Spleen (tissue), 11 donors: ENCODE data around the gene RHBDF2. TPM values are rescaled to one million over a fixed set of nuclear protein-coding genes. Genes with fewer than 3 reads are reported as not detected.
"Not testable (repeated sequence)": the region's sequence is repeated elsewhere in the genome, so short reads cannot be mapped to it uniquely, and the experiment has no call there.

Experiments
- DNase-seq: peaks from one replicate; pipeline ENCODE4 v3.0.0-alpha.2; 2020
- H3K27ac ChIP-seq, 8 donors: fragments of 200-600 bp; sonication (generic) in 7 of 8; 1 replicate in 4 of 8; 2 replicates in 4 of 8; pipeline versions ENCODE4 v1.5.0 to v1.8.0; 2016 to 2021; ENCODE audit warnings: inconsistent platforms in 4 of 8, mild to moderate bottlenecking in 4 of 8, moderate library complexity in 1 of 8
- H3K27me3 ChIP-seq, 7 donors: fragments of 200-600 bp; sonication (generic) in 6 of 7; replicated peaks in 1 of 7; 1 replicate in 4 of 7; 2 replicates in 3 of 7; pipeline versions ENCODE4 v1.5.0 to v1.8.0; 2016 to 2021; ENCODE audit warnings: inconsistent platforms in 3 of 7, mild to moderate bottlenecking in 1 of 7
- H3K36me3 ChIP-seq, 6 donors: fragments of 200-600 bp; sonication (generic) in 5 of 6; 1 replicate in 4 of 6; 2 replicates in 2 of 6; pipeline versions ENCODE4 v1.5.0 to v1.8.0; 2016 to 2021; ENCODE audit warnings: inconsistent platforms in 2 of 6
- H3K4me1 ChIP-seq, 6 donors: fragments of 200-600 bp; sonication (generic) in 5 of 6; 1 replicate in 3 of 6; 2 replicates in 3 of 6; pipeline versions ENCODE4 v1.5.0 to v1.8.0; 2016 to 2021; ENCODE audit warnings: inconsistent platforms in 3 of 6
- H3K4me3 ChIP-seq, 8 donors: fragments of 200-600 bp; sonication (generic) in 7 of 8; 1 replicate in 4 of 8; 2 replicates in 4 of 8; pipeline versions ENCODE4 v1.5.0 to v1.8.0; 2016 to 2021; ENCODE audit warnings: inconsistent platforms in 4 of 8, mild to moderate bottlenecking in 4 of 8, moderate library complexity in 2 of 8
- H3K9me3 ChIP-seq, 8 donors: fragments of 200-600 bp; sonication (generic) in 7 of 8; 1 replicate in 4 of 8; 2 replicates in 4 of 8; pipeline versions ENCODE4 v1.5.0 to v1.8.0; 2016 to 2021; ENCODE audit warnings: inconsistent platforms in 4 of 8
- CTCF ChIP-seq, 11 experiments: fragments of 200-600 bp in 7 of 11; fragments of 450-650 bp in 4 of 11; sonication (generic) in 4 of 11; IDR thresholded peaks in 8 of 11; conservative IDR thresholded peaks in 3 of 11; 1 replicate in 7 of 11; 2 replicates in 4 of 11; pipeline versions ENCODE4 v1.4.0 to v1.8.0; 2016 to 2021; ENCODE audit warnings: antibody characterized with exemption in 11 of 11, inconsistent platforms in 4 of 11, mild to moderate bottlenecking in 1 of 11
- POLR2A ChIP-seq, 3 donors: fragments of 450-650 bp; IDR thresholded peaks; one replicate each; pipeline ENCODE4 v1.5.1; 2017; ENCODE audit warnings: antibody characterized with exemption in 3 of 3, mild to moderate bottlenecking in 1 of 3
- POLR2AphosphoS5 ChIP-seq, 3 donors: sonication (generic); formaldehyde crosslinking; IDR thresholded peaks; one replicate each; pipeline ENCODE4 v1.5.1; 2017; ENCODE audit warnings: antibody characterized with exemption in 3 of 3
- WGBS, 5 donors: extraction: QIAGEN DNeasy Blood & Tissue Kit in 3 of 5; methylation state at CpG; one replicate each; pipeline versions ENCODE4 v1.1.5 to v1.1.7; 2013 to 2018; 5-methylcytosine and 5-hydroxymethylcytosine counted together
- intact Hi-C: fragments of 100-400 bp; cut with DNase I; formaldehyde crosslinking; loops from one replicate; pipeline ENCODE4 v1.15.0; 2023; ENCODE audit warnings: low total_unique reads
- polyA plus RNA-seq, 3 donors: library from polyadenylated mRNA; stranded (reverse); fragments of 200-250 nt; gene quantifications; one replicate each; pipeline ENCODE4 v1.2.1, GENCODE V29; 2013
- total RNA-seq, 7 donors: library from RNA; depleted of rRNA in 3 of 7; stranded (reverse); fragments of >200 nt in 3 of 7; fragmentation: NEBNext Ultra II Directional in 4 of 7; extraction: Animal tissue kit (Norgen Biotek cat#: 25700) in 4 of 7; gene quantifications; one replicate each; pipeline versions ENCODE4 v1.1.0 to v1.2.1, GENCODE V29; 2016 to 2021
- donor health status: healthy with polysubstance abuse.
- donor health status: DM: no; HTN: no; CAD: no; lungs with moderate emphysema.
- donor health status: DM: no; HTN: no; CAD: no.
- donor health status: Bipolar disorder and iron deficiency.
- donor health status: healthy.
- donor health status: DM: no; HTN: no; CAD: no.
- donor health status: DM: yes; HTN: yes; CAD: no.

Gene RHBDF2
- total and polyA plus RNA-seq, 10 donors, result 31.4 to 147 (median 97.9) TPM

GRCh38 chr17:76524598-76525512 lies 23.6 kb upstream of the RHBDF2 start:
- DNase-seq, result no peak
- Histone ChIP-seq H3K9me3 (no peaks in the 10 kb centered on the region), H3K27ac (peak overlapping the region in 7 of 8 donors; percentile 19 to 67 (median 60)), H3K27me3 (peaks cover 0 to 23% (median 0%) of the 10 kb centered on the region in 7 donors), H3K36me3 (no peaks in the 10 kb centered on the region), H3K4me3 (no peak overlapping the region), H3K4me1 (peaks cover 24 to 71% (median 53%) of the 10 kb centered on the region in 6 donors)
- TF ChIP-seq POLR2A (IDR thresholded peaks at IDR 0.05), result no peak
- no peak for TF ChIP-seq CTCF (IDR thresholded peaks at IDR 0.05 in 8 of 11, conservative IDR thresholded peaks at IDR 0.05 in 3 of 11)
- peak in 2 of 3 donors; percentile 15 to 38 for TF ChIP-seq POLR2AphosphoS5 (IDR thresholded peaks at IDR 0.05)
- intact Hi-C loops, result loop anchor here (5.0 kb wide), 1 partner anchor 97 kb away; no protein-coding TSS in a partner anchor
- 59 to 73% (median 60%) methylated on average over 25 of the region's 25 CpGs for whole genome bisulfite sequencing, 5 donors

GRCh38 chr17:76523084-76524037 lies 22.1 kb upstream of the RHBDF2 start:
- TF ChIP-seq POLR2A (IDR thresholded peaks at IDR 0.05) (no peak), POLR2AphosphoS5 (IDR thresholded peaks at IDR 0.05) (peak; percentile 57 to 82 (median 66)), CTCF (IDR thresholded peaks at IDR 0.05 in 8 of 11, conservative IDR thresholded peaks at IDR 0.05 in 3 of 11) (peak; percentile 94 to 100 (median 99))
- peaks cover 0 to 20% (median 0%) of the 10 kb centered on the region in 7 donors for H3K27me3 ChIP-seq
- peak overlapping the region in 1 of 8 donors; percentile 27 for H3K4me3 ChIP-seq
- 19 to 31% (median 22%) methylated on average over 21 to 35 of the region's 35 CpGs for WGBS, 5 donors
- no peaks in the 10 kb centered on the region for H3K36me3 ChIP-seq
- intact Hi-C loops, result loop anchor here (5.0 kb wide), 1 partner anchor 99 kb away; no protein-coding TSS in a partner anchor
- no peaks in the 10 kb centered on the region for H3K9me3 ChIP-seq
- H3K27ac ChIP-seq, result peak overlapping the region in 1 of 8 donors; percentile 21
- peak; percentile 97 for DNase-seq
- peaks cover 16 to 56% (median 38%) of the 10 kb centered on the region in 6 donors for H3K4me1 ChIP-seq

GRCh38 chr17:76521683-76522082 lies 20.5 kb upstream of the RHBDF2 start:
- not testable (repeated sequence) for H3K4me3 ChIP-seq, H3K9me3 ChIP-seq, DNase-seq, H3K27ac ChIP-seq, H3K36me3 ChIP-seq
- WGBS, 5 donors, result 85 to 95% (median 87%) methylated on average over 10 of the region's 10 CpGs
- Histone ChIP-seq H3K4me1 (peaks cover 9 to 51% (median 26%) of the 10 kb centered on the region in 6 donors), H3K27me3 (peaks cover 0 to 12% (median 0%) of the 10 kb centered on the region in 7 donors)
- intact Hi-C loops, result loop anchor here (5.0 kb wide), 1 partner anchor 101 kb away; no protein-coding TSS in a partner anchor

GRCh38 chr17:76521262-76521661 lies 20.0 kb upstream of the RHBDF2 start:
- Histone ChIP-seq H3K27ac (no peak overlapping the region), H3K4me3 (no peak overlapping the region), H3K4me1 (peaks cover 13 to 51% (median 29%) of the 10 kb centered on the region in 6 donors), H3K9me3 (no peaks in the 10 kb centered on the region), H3K27me3 (peaks cover 0 to 12% (median 0%) of the 10 kb centered on the region in 7 donors), H3K36me3 (no peaks in the 10 kb centered on the region)
- intact Hi-C loops, result loop anchor here (5.0 kb wide), 1 partner anchor 101 kb away; no protein-coding TSS in a partner anchor
- 90 to 98% (median 92%) methylated on average over 7 of the region's 7 CpGs for WGBS, 5 donors
- no peak for DNase-seq
- TF ChIP-seq CTCF (IDR thresholded peaks at IDR 0.05 in 8 of 11, conservative IDR thresholded peaks at IDR 0.05 in 3 of 11) (no peak), POLR2AphosphoS5 (IDR thresholded peaks at IDR 0.05) (no peak), POLR2A (IDR thresholded peaks at IDR 0.05) (no peak)
